ENCODE results near the gene CDC42SE2.

- no peak for TF ChIP-seq CTCF (IDR thresholded peaks at IDR 0.05)
- no peak for TF ChIP-seq POLR2A (IDR thresholded peaks at IDR 0.05)
Measured at GRCh38 chr5:131330031-131330430, 66.2 kb downstream of the CDC42SE2 start.
